Jurkat, Clone E6-1 (cell line): ENCODE results near the gene NCKAP5. TPM values are rescaled to one million over a fixed set of nuclear protein-coding genes. Genes with fewer than 3 reads are reported as not detected.

Experiments
- DNase-seq: peaks from one replicate; pipeline ENCODE4 v3.0.0-alpha.2; 2011; ENCODE audit warnings: low read depth, low spot score
- H3K4me3 ChIP-seq: 2 replicates; pipeline ENCODE4 v1.5.1; 2011; ENCODE audit warnings: mild to moderate bottlenecking, low read length, control low read depth, moderate library complexity
- polyA plus RNA-seq: library from polyadenylated mRNA; unstranded; fragments of >200 nt; gene quantifications from one replicate; pipeline ENCODE4 v1.2.1, GENCODE V29; 2012; ENCODE audit warnings: missing spikeins; ENCODE audit not compliant: insufficient read length, insufficient read depth

Gene NCKAP5
- polyA plus RNA-seq: not detected

- DNase-seq: no peak
- H3K4me3 ChIP-seq: no peak within 1 kb of the TSS
These were observed at the start of gene NCKAP5 for GRCh38 chr2:133568172-133568571. NCKAP5 (minus strand) TSS chr2:133568463; CDS start chr2:133517526, 50,937 bp downstream.

DNA sequence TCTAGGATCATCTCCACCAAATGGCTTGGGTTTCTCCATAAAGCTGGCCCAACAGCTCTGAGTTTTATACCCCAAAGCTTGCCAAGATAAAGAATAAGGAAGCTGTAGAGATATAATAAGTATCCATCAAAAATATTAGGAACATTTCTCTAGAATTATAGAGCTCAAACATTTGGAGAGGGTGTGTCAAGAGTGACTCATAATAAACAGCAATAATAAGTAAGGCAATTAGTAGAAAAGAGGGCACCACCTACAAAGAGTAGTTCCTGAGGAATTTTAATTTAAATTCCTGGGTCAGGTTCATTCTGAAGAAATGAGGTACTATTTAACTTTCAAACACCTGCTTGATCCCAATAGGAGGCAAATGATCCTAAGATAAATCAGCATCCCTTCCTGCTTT, 41.4 kb upstream of the NCKAP5 start:
- DNase-seq: no peak
- no peak overlapping the region for H3K4me3 ChIP-seq

DNA sequence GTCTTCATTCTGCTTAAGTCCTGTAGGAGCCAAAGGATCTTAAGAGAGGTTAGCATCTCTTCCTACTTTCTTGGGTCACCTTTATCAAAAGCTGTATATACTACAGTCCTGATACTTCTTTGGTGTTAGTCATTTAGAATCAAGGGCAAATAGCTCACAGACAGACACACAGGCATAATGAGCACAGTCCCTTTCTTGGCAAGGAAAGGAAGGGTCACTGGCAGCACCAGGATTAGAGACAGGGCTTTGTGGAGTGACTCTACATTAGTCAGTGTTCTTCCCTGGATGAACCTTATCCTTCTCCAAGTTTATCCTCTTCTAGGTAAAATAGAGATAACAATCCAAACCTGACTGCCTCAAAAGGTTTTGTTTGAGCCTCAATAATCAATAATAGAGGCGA, 40.0 kb upstream of the NCKAP5 start:
- DNase-seq: no peak
- no peak overlapping the region for H3K4me3 ChIP-seq

- DNase-seq: no peak
- H3K4me3 ChIP-seq: no peak overlapping the region
These were observed 39.4 kb upstream of the NCKAP5 start for GRCh38 chr2:133607679-133608078.

DNA sequence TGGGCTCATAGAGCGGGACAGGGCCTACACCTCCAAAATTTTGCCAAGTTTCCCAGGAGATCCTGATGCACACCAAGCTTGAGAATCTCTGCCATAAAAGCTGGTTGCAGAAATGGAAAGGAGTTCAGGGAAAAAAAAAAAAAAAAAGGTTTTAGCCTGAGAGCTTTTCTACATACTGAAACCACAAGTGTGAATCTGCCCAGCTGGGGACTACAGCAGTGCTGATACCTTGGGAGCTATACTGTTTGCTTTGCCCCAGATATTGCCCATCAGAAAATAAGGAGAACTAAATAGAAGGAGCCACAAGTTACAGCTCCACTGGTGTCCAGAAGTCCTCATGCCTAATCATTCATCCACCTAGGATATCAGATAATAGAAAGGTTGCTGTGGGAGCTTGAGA, 38.4 kb upstream of the NCKAP5 start:
- H3K4me3 ChIP-seq: no peak overlapping the region
- no peak for DNase-seq

DNA sequence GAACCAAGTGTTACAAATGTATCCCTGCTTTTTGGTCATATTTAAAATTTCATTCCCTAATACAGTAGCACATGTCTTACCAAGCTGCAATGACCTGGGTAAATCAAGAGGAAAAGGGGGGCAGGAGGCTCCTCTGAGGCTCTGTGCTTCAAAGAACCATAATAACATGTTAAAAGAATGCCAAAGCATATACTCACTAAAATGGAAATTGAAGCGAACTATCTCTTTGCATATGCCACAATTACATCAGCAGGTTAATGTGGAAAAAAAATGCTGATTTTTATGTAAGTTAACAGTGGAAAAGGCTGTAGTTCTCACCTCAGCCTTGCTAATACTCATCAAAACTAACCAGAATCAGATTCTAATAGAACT, 37.5 kb upstream of the NCKAP5 start:
- no peak for DNase-seq

DNA sequence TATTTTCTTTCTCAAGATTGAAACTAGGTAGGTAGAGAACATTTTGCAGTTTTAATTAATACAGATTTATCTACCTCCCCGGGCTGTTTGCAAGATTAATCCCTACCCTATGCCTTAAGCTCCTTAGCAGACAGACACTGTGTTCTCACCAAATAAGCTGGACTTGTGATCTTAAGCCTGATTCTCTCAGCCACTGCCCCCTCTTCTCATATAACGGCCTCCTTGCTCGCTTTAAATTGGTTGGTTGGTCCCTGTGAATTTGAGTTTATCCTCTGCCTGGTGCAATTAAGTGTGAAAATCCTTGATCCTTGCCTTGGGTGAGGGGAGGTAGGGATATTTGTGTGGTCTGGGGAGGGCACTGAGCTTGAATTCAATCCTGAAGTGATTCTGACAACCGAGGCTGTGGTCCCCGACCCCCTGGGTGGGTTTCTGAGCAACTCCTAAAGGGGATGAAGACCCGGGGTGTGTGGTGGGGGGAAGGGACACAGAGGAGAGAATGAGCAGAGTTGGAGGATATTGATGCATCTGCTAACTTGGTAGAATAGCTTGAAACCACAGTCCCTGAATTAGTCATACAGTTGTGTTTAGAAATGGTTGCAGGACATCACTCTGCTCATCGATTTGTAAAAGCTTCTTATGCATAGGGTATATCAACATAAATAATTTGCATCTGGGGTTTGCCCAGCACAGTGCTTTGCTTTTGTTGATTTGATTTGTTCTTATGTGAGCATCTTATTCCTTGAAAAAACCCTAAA, 36.9 kb upstream of the NCKAP5 start:
- no peak overlapping the region for H3K4me3 ChIP-seq
- DNase-seq: no peak

More for the DNA sequence above, 37.5 kb upstream of the NCKAP5 start:
- no peak overlapping the region for H3K4me3 ChIP-seq

GRCh38 chr2:133603109-133603508, 34.8 kb upstream of the NCKAP5 start:
- H3K4me3 ChIP-seq: no peak overlapping the region

GRCh38 chr2:133602538-133602937, 34.3 kb upstream of the NCKAP5 start:
- no peak overlapping the region for H3K4me3 ChIP-seq
- no peak for DNase-seq

More at GRCh38 chr2:133603109-133603508, 34.8 kb upstream of the NCKAP5 start:
- DNase-seq: no peak

DNA sequence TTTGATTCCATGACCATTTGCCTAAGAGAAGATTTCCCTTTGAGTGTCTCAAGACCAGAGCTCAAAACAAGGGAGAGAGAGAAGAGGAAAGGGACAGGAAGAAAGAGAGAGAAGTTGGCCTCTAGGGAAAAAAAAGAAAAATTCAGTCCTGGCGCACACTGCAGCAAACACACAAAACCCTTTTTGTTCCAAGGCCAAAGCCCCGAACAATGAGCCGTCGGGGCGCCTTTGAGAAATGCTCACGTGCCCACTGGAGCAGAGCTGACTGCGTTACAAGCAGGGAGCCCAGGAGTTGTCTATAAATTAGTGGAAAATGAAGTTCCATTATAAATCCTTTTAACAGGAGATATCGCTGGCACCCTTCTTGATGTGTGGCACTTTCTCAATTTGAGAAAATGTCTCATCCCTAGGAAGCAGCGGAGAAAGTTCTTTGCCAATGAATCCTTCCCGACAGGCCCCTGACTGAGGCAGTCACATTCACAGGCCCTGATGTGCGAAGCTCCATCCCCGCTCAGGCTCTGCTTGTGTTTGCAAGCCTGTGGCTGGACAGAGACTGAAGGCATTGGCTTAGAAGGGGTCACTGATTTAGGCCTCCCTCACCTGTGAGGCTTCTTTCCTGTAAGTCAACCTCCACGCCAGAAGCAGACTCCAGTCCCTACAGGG, 32.1 kb upstream of the NCKAP5 start:
- no peak overlapping the region for H3K4me3 ChIP-seq
- DNase-seq: no peak

DNA sequence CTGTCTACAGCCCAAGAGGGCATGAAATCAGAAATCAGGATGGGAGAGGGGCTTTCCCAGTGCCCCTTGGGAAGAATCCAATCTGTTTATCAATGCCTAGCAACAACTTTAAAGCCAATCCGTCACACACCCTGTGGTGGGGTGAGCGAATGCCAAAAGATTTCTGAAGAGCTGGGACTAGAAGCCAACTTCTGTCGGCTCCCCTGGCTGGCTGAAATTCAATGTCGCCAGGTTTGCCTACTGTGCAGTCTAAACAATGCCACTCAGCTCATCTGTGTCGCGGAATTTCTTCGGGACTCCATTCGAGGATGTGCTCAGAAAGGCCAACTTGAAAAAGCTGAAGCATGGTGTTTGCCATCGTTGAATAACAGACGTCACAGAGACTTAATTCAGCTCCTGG, 31.5 kb upstream of the NCKAP5 start:
- H3K4me3 ChIP-seq: no peak overlapping the region
- no peak for DNase-seq

GRCh38 chr2:133599211-133599803, 31.0 kb upstream of the NCKAP5 start:
- no peak for DNase-seq

DNA sequence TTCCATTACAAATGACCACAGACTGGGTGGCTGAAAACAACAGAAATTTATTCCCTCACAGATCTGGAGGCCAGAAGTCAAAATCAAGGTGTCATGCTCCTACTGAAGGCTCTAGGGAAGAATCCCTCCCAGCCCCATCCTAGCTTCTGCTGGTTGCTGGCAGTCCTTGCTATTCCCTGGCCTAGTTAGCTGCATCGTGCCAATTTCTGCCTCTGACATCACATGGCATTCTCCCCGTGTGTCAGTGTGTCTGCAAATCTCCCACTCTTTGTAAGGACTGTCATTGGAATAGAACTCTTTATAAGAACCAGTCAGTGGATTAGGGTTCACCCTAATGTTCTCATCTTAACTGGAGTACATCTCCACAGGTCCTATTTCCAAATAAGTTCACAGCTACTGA, 30.5 kb upstream of the NCKAP5 start:
- DNase-seq: no peak
- no peak overlapping the region for H3K4me3 ChIP-seq

More at GRCh38 chr2:133599211-133599803, 31.0 kb upstream of the NCKAP5 start:
- H3K4me3 ChIP-seq: no peak overlapping the region

DNA sequence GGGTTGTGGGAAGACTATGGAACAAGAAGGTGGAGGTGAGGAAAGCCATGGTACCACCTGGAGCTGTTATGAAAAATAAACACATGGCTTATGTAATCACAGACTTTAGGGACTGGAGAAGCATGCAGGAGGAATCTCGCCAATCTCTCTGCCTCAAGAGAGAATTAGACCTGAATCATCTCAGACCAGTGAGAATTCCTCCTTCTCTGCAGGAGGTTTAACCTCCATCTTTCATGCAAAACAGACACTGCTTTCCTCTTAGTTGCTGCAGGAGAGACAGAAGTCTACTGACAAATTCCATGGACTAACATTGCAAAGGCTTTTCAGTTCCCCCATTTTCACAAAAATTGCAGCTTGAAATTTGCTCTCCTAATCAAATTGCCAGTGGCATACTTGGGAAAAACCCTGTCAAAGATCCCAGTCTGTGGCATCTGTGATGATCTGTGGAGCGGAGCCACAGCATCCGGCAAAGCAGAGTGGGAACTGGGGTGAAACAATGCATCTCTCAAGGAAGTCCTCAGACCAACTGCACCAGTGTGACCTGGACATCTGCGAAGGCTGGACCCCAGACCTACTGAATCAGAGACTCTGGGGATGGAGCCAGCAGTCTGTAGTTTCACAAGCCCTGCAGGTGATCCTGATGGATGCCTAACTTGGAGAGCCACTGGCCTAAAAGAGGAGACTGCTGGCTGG, 28.6 kb upstream of the NCKAP5 start:
- no peak overlapping the region for H3K4me3 ChIP-seq
- DNase-seq: no peak

DNA sequence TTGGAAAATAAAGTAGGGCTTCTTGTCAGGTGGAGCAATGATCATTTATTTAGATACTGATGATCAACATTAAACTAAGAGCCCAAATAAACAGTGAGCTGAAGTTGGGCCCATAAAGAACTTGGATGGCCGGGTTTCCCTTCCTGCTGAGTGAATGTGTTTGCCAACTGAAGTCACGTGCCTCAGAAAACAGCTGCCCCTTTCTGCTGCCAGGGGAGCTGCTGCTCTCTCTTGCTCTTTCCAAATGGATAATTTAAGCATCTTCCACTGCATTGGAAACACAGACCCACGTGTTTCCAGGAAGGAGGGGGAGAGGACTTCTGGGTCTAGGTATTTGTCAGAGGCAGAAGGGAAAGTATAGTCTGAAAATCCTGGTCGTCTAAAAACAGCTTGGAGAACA, 22.9 kb upstream of the NCKAP5 start:
- H3K4me3 ChIP-seq: no peak overlapping the region
- DNase-seq: no peak

DNA sequence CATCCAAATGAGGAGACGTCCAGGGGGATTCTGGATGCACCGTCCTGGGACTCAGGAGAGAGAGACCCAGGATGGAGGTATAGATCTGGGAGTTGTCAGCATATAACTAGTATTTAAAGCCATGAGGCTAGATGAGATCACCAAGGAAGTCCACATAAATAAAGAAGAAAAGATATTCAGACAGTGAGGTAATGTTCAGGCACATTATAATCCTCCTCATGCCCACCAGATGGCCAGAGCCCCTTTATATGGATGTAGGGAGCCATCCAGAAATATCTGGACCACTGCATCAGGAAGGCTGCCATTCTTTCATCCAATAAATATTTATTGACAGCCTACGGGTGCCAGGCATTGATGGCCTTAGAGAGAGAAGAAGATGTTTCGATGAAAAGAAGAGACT, 21.2 kb upstream of the NCKAP5 start:
- no peak overlapping the region for H3K4me3 ChIP-seq
- no peak for DNase-seq

DNA sequence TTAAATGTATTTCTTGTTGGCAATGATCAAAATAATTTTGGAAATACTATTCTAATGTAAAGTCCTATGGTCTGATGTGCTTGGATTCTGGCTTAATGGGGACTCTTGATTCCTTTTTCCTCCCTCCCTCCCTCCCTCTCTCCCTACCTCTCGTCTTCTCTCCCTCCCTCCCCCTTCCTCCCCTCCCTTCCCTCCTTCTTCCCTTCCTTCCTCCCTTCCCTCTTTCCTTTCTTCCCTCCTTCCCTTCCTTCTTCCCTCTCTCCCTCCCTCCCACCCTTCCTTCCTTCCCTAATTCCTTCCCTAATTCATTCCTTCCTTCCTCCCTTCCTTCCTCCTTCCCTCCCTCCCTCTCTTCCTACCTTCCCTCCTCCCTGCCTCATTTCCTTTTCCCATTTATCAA, 19.9 kb upstream of the NCKAP5 start:
- H3K4me3 ChIP-seq: no peak overlapping the region
- no peak for DNase-seq

GRCh38 chr2:133586978-133587377, 18.7 kb upstream of the NCKAP5 start:
- DNase-seq: no peak
- H3K4me3 ChIP-seq: no peak overlapping the region

- H3K4me3 ChIP-seq: no peak overlapping the region
- DNase-seq: no peak
These were observed 12.9 kb upstream of the NCKAP5 start for GRCh38 chr2:133581010-133581760.
